Lower leg skin (tissue), 3 donors: Measurements from ENCODE around the gene MYL7.

Experiments used
- POLR2A ChIP-seq, 2 donors: fragments of 450-650 bp; IDR thresholded peaks; one replicate each; pipeline ENCODE4 v1.6.1; 2016 to 2017; ENCODE audit warnings: antibody characterized with exemption in 2 of 2, mild to moderate bottlenecking in 1 of 2, moderate library complexity in 1 of 2
- TF ChIP-seq, protein P1 (sequence below), 3 donors: fragments of 450-650 bp; IDR thresholded peaks; one replicate each; pipeline ENCODE4 v1.5.1; 2016; ENCODE audit warnings: antibody characterized with exemption in 3 of 3, mild to moderate bottlenecking in 3 of 3, moderate library complexity in 2 of 3

- TF ChIP-seq, protein P1, sequence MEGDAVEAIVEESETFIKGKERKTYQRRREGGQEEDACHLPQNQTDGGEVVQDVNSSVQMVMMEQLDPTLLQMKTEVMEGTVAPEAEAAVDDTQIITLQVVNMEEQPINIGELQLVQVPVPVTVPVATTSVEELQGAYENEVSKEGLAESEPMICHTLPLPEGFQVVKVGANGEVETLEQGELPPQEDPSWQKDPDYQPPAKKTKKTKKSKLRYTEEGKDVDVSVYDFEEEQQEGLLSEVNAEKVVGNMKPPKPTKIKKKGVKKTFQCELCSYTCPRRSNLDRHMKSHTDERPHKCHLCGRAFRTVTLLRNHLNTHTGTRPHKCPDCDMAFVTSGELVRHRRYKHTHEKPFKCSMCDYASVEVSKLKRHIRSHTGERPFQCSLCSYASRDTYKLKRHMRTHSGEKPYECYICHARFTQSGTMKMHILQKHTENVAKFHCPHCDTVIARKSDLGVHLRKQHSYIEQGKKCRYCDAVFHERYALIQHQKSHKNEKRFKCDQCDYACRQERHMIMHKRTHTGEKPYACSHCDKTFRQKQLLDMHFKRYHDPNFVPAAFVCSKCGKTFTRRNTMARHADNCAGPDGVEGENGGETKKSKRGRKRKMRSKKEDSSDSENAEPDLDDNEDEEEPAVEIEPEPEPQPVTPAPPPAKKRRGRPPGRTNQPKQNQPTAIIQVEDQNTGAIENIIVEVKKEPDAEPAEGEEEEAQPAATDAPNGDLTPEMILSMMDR (IDR thresholded peaks at IDR 0.05) = no peak
- no peak for TF ChIP-seq POLR2A (IDR thresholded peaks at IDR 0.05)
Observed at GRCh38 chr7:44110719-44111635, 30.2 kb downstream of the MYL7 start.
